ENCODE results near the gene ELL2. TPM values are rescaled to one million over a fixed set of nuclear protein-coding genes. Genes with fewer than 3 reads are reported as not detected.
A peak's percentile ranks its signal among the peaks of the same experiment; 100 is the strongest.

Gene ELL2
- total RNA-seq, 1 donor from 2014 or later: 118 TPM

- H3K9me3 Mint-ChIP-seq (ENCODE audit: unreplicated experiment): peaks cover 5% of the 10 kb centered on the region
- DNase-seq (ENCODE audit: low read depth) (no peak), FAIRE-seq (no peak)
- no peaks in the 10 kb centered on the region for H3K9me3 ChIP-seq (ENCODE audit: insufficient read depth, low read depth, low read length)
- H3K27ac Mint-ChIP-seq (ENCODE audit: unreplicated experiment): no peak overlapping the region
- H3K4me1 ChIP-seq (ENCODE audit: insufficient read depth, low read length): peaks cover 3% of the 10 kb centered on the region
- H3K4me3 Mint-ChIP-seq (ENCODE audit: unreplicated experiment): peak overlapping the region; percentile 0
- H3K79me2 ChIP-seq (ENCODE audit: insufficient read depth, low read length): no peaks in the 10 kb centered on the region
- H3K27me3 Mint-ChIP-seq (ENCODE audit: low read depth, unreplicated experiment): peaks cover 2% of the 10 kb centered on the region
- H3K9ac ChIP-seq (ENCODE audit: low read length): no peak overlapping the region
- H3K4me3 ChIP-seq (ENCODE audit: insufficient read depth, low read depth, low read length): no peak overlapping the region
- H3K27ac ChIP-seq (ENCODE audit: low read depth, low read length): no peak overlapping the region
- H3K4me1 Mint-ChIP-seq (ENCODE audit: low read depth, unreplicated experiment): peaks cover 3% of the 10 kb centered on the region
- no peaks in the 10 kb centered on the region for H4K20me1 ChIP-seq (ENCODE audit: insufficient read depth, low read length)
- H3K36me3 Mint-ChIP-seq (ENCODE audit: low read depth, unreplicated experiment): no peaks in the 10 kb centered on the region
- H3K36me3 ChIP-seq (ENCODE audit: insufficient read depth, low read length): no peaks in the 10 kb centered on the region
- peak overlapping the region; percentile 31 for H3K4me2 ChIP-seq (ENCODE audit: low read length)
- H3K27me3 ChIP-seq (ENCODE audit: insufficient read depth, low read length): no peaks in the 10 kb centered on the region
- H2AFZ ChIP-seq (ENCODE audit: low read depth, low read length): peak overlapping the region; percentile 35
- TF ChIP-seq EZH2 (IDR thresholded peaks at IDR 0.05; ENCODE audit: insufficient read depth, low read length): no peak
- no peak for TF ChIP-seq CTCF (IDR thresholded peaks at IDR 0.05; ENCODE audit: insufficient read depth, low read depth, low read length)
These were observed 125.8 kb downstream of the ELL2 start for GRCh38 chr5:95835682-95836385.

Other genes starting within 250 kb of the ELL2 start
- 65.7 and 73.8 TPM in 2 replicates for gene RHOBTB3, start 230.5 kb downstream of the ELL2 start, total RNA-seq
- 38.4 and 40.5 TPM in 2 replicates for gene GLRX, start 139.1 kb downstream of the ELL2 start, total RNA-seq

Data from astrocyte (in vitro differentiated cells and primary cell).